Activated CD4-positive, alpha-beta T cell treated with anti-CD3 and anti-CD28 coated beads for 48 hours (primary cell): ENCODE measurements around the gene DCANP1.
"Not testable (repeated sequence)": the region's sequence is repeated elsewhere in the genome, so short reads cannot be mapped to it uniquely, and the experiment has no call there.

ENCODE experiments used
- DNase-seq: peaks from one replicate; pipeline ENCODE4 v3.0.0-alpha.2; 2020

Gene DCANP1, protein sequence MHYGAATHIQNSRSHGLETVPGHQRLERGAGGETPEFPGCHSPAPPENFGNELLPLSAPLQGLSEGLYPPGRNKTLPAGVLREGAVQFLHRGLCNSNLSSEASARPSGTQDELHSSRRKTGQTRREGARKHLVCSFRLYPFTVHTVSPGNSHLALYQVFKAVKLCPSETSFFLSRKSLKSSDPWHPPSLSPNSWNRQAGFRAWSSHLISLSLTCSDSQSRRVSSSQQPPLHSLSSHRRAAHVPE

DNA sequence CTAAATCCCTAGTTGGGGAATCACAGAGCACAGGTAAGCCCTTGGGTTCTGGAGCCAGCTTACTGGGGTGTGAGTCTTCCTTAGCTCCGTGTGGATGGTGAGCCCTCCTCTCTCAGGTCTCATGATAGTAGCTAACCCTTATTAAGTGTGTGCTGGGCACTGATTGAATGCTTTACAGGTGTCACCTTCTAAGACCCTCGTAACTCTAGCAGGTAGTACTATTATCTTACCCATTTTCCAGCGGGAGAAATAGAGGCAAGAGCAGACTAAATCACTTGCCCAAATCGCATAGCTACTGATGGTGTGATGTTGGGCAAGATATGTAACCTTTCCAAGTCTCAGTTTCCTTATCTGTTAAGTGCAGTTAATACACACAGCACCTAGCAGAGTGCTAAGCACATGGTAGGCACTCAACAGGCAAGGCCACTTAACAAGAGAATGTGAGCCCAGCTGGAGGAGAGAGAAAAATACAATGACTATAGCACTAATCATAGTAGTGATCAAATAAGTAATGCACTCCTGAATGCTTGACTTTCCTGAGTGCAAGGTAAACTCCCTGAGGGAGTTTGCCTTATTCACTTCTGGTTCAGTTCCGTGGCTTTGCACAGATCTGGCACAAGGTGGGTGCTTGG is at the start of gene DCANP1:
Gene DCANP1, minus strand, starts transcription at position 51 of the 632 bp plus-strand sequence. CDS start 240 bp downstream, outside the sequence.
- DNase-seq = no peak

DNA sequence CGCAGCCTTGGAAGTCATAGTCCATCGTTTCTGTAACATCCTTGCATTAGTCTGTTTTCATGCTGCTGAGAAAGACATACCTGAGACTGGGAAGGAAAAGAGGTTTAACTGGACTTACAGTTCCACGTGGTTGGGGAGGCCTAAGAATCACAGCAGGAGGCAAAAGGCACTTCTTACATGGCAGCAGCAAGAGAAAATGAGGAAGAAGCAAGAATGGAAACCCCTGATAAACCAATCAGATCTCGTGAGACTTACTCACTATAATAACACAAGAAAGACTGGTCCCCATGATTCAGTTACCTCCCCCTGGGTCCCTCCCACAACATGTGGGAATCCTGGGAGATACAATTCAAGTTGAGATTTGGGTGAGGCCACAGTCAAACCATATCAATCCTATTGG is 48.4 kb upstream of the DCANP1 start:
- not testable (repeated sequence) for DNase-seq

DNA sequence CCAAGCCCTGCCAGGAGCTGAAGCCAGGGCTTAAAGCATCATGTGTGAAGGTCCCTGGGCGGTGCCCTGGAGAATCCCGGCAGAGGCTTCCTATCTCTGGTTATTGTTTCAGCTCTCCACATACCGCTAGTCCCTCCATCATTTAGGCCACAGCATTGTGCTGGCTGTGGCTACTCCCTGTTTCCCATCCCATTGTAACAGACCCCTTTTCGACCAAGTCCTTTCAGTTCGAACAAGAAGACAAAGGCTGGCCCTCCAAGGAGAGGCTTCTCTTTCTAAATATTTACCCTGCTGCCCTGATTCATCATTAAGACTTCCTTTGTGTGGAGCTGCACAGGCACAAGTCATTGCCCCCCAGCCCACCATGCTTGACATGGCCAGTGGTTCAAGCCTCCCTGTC is 47.0 kb upstream of the DCANP1 start:
- no peak for DNase-seq

DNA sequence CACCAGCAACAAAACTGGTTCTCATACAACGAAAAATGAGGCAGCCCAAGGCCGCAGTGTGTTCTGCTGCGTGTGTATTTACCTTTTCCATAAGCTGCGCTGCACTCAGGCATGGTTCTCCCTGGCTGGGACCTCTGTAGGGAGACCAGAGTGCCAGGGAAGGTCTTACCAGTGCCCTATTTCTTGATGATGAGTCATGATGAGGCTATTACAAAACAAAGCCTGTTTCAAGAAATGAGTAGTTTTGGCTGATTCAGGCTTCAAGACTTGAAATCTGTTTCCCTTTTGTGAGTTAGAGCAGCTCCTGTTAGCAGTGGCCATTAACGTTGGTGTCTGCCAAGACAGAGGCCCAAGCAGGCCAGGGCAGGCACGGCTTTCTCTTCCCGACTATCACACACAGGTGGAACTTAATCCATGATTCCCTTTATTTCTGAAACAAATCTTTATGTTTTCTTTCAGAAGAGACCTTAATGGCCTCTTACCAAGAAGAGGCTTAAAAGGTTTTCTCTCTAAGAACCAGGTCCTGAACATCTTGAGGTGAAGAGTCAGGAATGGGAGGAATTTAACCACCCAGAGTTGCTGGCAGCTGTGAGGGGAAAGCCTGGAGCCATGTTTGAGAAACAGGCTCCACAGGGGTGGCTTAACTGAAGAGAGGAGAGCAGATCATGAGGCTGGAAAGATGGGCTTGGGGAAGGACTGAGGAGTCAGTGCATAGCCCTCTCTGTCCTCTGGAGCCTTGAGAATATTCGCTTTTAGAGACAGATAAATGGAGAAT is 46.4 kb upstream of the DCANP1 start:
- no peak for DNase-seq

DNA sequence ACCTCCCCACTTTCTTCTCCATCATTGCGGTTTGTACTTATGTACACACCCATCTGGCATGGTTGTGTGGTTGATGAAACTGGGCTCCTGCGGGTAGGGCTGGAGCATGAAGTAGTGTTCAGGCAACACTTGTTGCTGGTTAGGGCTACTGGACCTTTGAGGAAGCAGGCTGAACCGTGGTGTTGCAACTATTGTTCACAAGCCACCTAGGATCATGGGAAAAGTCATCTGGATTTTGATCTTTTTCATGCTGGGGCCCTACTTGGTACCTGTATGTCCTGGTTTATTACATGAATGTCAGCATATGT is 45.1 kb upstream of the DCANP1 start:
- no peak for DNase-seq

DNA sequence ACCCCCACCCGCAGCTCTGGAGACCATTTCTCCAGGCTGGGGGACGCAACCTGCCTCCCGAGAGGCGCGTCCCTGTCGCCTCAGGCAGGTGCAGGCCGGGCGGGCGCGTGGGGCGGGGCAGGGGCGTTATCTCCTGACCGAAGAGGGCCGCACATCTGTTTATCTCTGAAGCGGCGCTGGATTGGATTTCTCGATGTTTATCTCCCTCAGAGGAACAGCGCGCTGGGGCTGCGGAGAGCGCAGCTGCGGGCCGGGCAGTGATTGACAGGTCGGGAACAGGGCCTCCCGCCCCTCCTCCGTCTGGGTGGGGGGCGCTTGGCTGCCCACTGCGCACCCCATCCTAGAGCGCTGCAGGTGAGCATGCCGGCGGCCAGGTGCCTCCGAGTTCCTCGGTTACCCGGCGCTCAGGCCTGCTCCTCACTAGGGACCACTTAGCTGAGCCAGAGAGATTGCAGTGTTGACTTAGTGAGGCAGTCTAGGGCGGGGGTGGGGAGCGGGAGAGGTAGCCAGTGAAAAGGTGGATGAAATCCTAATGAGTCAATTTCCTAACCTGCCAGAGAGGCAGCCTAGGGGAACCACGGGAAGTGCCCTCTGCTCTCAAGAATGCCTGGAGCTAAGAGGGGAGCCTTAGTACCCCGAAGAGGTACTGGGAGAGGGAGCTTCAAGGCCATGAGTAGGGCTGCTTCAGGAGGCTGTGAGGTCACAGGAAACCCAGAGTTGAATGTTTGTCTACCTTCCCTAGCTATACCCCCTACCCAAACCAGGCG is 44.6 kb upstream of the DCANP1 start:
- no peak for DNase-seq

DNA sequence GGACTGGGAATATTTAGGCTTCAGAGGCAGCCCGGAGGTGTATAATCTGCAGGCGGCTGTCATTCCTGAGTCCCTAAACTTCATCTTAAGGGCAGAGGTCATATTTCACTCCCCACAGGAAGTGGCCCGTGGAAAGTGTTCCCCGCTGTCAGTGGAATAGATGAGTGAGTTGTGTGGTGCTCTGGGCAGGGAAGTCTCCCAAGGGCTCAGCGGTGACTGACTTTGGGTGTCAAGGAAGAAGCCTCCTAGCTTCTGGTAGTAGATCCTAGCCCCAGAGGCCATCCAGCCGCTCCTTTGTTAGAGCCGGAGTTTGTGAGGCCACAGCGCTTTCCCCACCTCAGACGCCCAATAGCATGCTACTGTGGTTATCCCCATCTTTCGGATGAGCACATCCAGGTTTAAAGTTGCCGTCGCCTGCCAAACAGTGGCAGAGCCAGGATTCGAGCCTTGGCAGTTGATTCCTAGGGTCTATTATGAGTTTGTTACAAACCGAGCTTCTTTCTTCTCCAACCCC is 43.9 kb upstream of the DCANP1 start:
- DNase-seq = no peak

DNA sequence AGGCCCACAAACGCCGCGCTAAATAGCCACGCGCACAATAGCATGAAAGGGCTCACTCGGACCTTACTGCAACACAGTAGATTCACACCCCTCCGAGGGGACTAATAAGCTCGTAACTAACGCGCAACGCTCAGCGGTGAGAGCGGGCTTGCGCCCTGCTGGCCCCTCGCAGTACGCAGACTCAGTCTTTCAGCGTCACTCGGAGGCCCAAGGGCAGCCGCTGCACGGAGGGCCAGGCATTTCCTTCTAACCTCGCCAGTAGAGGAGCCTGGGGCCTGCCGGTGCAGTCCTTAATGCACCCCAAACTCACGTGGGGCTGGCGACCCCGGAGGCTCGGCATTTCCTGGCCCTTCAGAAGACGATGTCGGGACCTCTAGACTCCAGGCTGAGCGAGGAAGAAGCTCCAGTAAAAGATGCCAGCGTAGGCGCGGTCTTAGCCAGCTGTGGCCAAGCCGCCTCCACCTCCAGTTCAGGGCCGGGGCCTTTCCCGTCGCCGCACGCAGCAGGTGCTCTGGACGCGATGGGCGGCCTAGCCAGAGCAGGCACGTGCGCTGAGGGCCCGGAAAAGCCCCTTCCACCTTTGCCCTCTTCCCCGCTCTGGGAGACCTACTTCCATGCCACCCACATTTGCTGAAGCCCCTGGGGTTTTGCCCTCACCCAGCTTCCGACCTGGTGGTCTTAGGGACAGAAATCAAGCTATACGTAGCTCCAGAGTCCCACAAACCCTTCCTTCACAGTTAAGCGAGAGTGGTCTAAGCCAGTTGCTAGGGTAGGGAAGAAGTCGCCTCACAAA is 43.3 kb upstream of the DCANP1 start:
- no peak for DNase-seq

DNA sequence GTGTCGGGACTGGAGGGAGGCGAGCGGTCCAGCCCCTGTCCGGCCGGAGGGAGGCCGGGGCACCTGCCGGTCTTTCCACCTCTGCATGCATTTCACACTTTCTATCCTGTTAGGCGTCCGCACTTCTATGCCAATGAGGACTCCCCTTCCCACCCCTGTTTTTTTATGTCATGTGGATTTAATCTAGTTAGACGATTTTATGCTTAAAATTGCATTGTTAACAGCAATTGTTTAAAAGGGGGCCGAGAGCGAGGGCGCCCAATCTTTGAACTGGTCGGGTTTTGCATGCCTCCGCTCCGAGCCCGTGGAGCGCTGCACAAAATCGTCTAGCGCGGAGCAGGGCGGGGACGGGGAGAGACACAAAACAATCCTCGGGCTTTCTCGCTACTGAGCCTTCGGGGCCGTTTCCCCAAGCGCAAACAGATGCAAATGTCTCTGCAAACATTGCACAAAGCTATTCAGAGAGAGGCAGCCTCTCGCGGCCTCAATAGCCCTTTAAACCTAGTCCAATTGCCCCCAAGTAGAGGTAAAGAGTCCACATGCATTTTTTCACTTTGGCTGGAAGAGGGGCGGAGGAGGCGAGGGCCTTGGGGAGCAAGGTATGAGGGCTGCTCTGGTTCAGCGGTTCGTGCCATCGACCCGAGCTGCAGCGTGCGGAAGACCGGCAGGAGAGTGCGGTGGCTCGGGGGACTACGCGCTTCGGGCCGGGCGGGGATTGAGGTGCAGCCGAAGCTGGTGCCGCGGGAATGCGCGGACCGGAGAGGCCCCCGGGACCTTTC is 42.5 kb upstream of the DCANP1 start:
- DNase-seq = peak; percentile 21

DNA sequence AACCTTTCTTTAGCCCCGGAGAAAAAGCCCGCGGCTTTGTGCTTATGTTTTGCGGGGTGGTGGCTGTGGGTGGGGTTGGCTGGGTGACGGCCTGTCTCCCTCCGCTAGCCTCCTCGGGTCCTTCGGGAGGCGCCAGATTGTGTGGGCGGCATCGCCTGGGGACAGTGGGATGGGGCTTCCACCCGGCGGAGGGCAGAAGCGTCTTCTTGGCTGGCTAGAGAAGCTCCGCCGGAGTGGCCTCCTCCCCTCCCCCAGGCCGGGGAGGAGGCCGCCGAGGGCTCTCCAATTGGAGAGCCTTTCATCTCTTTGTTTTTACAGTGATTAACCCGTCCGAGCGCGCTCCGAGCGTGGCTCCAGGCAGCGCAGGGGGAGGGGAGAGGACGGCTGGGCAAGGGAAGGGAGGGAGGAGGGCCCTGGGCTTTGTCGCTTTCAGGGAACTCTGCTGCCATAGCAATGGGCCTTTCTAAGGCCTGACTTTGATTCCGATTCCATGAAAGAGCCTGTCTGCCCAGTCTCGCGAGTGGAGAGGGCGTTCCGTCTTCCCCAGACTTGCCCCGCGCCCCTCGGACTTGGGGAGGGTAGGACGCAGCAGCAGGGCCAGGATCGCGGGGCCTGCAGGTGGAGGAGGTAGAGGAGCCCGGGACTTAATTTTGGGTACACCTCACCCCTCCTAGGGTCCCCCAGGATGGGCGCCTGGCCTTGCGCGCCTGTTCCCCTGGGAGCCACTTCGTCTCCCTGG is 41.7 kb upstream of the DCANP1 start:
- no peak for DNase-seq

DNA sequence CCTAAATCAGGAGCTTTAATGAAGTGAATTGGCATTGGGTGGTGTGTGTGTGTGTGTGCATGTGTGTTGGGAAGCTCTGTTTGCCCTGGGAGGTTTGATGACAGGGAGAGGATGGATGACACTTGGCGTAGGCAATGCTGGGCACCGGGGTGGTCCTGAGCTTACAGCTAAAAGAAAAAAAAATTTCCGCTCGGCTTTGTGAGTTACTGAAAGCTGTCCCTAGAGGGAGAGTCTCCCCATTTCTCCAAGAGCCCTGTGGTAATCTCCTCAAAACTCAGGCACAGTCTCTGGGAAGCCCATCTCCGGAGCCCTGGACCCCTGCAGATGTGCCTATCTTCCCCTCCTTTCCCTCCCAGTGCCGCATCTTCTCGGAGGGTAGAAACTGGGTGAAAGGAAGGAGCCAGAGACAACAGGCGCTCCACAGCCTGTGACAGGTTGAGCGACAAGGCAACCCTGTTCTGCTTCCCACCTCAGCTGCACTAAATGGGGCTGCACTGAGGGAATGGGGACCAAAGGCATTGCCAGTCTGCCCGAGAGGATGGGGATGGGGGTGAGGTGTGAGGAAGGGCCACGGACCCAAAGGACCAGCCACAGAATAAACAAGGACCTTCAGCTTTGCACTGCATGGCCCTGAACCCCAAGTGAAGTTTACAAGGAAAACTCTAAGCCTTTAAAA is 40.8 kb upstream of the DCANP1 start:
- DNase-seq = no peak

DNA sequence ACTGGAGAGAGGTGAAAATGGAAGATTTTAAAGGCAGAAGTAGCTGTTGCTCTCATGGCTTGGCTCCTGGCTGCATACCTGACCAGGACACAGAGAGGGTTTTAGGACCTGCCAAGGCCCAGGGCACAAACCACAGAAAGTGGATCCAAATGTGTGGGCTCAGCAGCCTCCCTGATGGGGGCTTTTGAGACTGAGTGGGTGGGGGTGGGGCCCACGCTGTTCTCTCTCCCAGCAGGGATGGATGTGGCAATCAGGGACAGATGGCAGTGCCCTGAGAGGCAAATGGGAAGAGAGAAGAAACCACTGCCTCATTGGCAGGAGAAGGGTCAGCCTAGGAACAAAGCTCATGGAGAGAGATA is 39.9 kb upstream of the DCANP1 start:
- no peak for DNase-seq

DNA sequence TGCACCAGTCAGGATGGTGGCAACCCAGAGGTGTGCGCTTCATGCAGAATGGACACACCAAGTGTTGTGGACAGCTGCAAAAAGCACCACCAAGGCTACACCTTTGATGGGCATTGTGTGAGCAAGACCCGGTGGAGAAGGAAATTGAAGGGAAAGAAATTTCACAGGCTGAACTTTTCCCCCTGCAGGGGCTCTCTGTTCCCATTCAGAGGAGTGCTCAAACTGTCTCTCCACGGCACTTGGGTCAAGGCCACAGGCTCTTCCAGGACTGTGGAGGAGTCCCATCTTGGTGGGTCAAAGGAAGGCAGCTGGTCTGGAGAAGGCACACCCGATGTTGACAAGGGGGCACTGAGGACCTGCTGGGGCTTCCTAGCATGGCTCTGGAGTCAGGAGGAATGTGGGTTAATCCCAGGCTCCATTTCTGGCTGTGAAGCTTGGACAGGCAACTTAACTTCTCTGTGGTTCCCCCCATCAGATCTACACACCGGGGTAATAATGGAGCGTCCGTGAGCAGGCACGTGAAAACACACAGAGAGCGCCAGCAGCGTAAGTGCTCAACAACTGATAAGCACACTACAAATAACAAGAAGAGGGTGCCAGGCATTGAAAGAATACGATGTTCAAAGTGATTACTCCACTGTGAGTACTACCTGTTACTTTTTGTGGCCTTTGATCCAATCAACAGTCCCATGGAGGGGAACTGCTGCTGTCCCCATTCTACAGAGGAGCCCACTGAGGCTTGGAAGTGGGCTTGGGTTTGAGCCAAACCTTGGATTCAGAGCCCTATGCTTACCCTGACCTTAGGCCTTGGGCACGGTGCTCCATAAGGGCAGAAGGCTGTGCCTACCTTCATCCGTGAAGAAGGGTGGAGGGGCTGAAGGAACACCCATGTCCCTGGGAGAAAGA is 39.2 kb upstream of the DCANP1 start:
- no peak for DNase-seq

DNA sequence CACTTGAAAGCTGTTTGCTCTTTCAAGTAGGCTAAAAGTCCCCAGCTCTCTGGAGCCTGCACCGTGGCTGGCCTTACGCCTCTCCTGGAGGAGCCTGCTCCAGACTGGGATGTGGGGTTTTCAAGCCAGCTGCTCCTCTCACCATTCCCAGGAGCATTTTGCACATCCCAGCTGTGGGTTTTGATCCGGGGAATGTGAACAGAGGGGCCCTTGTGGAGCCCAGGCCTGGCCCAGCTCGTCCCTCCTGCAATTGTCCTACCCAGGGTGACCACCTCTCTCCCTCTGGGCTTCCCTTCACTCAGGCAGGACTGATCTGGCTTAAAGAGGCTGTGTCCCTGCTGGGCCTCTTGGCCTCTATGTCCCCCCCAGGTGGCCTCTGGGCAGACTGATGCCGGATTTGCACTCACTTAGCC is 37.5 kb upstream of the DCANP1 start:
- DNase-seq = no peak

DNA sequence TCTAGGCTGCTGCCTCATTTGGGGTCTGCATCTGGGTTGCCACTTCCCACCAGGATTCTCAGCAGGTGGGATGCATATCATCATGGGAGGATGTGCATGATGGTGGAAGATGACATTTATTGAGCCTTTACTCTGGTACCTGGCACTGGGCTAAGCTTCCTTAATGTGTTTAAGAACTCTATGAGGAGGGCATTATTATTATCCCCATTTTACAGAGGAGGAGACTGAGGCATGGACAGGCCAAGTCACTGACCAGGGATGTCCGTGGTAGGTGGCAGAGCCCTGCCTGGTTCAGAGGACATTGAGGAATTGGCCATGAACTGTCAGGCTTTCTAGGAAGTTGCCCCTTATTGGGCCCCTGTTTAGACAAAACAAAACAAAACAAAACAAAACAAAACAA is 36.1 kb upstream of the DCANP1 start:
- no peak for DNase-seq

DNA sequence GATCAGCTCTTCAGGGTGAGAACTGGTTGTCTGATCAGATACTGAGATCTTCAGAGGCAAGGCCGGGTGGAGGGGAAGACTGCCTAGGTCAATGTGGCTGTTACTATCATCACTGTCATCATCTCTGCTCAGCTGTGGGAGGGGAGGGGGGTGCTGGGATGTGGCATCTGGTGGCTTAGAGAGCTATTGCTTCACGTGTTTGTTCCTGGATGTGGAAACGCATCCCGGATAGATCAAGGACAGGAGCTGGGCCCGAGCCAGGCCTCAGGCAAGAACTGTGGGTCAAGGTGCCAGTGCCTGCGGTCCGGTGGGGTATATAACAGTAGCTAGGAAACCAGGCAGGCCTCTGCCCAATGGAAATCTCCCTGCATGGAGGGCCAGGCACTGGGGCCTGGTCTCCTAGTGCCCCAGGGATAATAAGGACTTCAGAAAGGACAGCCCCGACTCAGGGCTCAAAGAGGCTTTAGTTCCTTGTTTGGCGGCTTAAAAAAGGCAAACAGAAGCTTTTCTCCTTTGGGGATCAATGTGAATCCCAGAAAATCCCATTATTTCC is 35.3 kb upstream of the DCANP1 start:
- no peak for DNase-seq

DNA sequence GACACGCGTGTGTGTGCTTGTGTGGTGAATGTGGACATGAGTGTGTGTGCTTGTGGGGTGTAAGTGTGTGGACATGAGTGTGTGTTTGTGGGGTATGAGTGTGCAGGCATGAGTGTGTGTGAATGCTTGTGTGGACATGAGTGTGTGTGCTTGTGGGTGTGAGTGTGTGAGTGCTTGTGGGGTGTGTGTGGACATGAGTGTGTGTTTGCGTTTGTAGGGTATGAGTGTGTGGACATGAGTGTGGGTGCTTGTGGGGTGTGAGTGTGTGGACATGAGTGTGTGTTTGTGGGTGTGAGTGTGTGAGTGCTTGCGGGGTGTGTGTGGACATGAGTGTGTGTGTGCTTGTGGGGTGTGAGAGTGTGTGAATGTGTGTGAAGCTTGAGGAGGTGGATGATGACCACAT is 34.8 kb upstream of the DCANP1 start:
- no peak for DNase-seq

DNA sequence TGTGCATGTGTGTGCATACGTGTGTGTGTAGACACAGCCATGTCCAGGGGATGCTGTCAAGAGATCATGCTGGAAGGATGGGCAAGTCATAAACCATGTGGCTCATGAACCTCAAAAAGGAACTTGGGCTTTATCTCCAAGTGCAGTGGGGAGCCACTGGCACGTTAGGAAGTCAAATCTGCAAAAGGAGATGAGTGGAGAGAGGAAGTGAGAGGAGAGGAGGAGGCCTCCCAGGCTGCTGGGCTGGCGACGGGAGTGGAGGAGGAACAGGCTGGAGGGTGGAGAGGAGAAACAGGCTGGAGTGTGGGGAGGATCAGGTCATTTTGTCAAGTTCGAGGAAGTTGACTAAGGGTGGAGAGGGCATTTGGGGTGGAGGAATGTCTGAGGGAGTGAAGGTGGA is 34.2 kb upstream of the DCANP1 start:
- no peak for DNase-seq

DNA sequence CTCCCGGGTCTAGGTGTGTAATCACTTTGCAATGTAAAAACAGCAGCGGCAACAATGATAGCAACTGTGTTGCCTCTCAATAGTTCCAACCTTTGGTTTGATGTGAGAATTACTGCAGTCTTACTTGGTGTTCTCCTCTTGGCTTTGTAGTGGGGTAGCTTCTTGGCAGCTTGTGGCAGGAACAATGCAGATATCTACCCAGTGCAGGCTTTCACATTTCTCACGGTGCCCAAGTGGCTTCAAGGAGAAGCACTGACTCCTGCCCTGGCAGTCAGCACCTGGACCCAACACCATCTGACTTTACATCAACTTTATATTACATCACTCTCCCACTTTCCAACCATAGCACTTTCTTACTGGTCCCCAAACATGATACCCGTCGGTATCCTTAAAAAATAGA is 33.4 kb upstream of the DCANP1 start:
- no peak for DNase-seq
